ENCODE data around the gene GSE1. TPM values are rescaled to one million over a fixed set of nuclear protein-coding genes. Genes with fewer than 3 reads are reported as not detected.

Gene GSE1
- total and polyA plus RNA-seq, 2 experiments from 2014 or later, result 32.4 to 135 TPM

DNA sequence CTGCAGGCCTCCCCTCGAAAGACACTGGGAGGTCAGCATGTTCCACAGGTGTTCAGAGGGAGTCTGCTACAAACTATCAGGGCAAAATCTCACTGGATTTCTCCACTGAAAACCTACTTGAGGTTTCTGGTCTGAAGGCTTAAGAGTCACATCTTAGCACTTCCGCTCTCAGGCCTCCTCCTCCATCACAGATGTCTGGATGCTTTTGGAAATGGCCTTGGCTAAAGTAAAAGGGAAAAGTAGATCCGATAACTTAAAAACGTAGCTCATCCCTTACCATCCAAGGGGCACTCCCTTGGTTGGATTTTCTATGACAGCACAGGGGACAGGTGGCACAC lies 61.3 kb downstream of the GSE1 start (continued):
- TF ChIP-seq ZNF462 (CRISPR knock-in tag; IDR thresholded peaks at IDR 0.05), result no peak

- H3K9me3 Mint-ChIP-seq, result no peaks in the 10 kb centered on the region
- no peaks in the 10 kb centered on the region for H3K9me2 ChIP-seq (ENCODE audit: insufficient read depth)
- H3K4me1 ChIP-seq (ENCODE audit: insufficient read depth), result no peaks in the 10 kb centered on the region
- peaks cover 3% of the 10 kb centered on the region; the same call in 1 of the 3 replicates for H3K4me1 Mint-ChIP-seq
- H3F3A ChIP-seq (replicated peaks; ENCODE audit: low read depth), result peaks cover 21% of the 10 kb centered on the region
- H3K4me3 Mint-ChIP-seq, result no peak overlapping the region
- H3K4me3 ChIP-seq, result no peak overlapping the region
- peaks cover 36% of the 10 kb centered on the region for H3K36me3 ChIP-seq (ENCODE audit: insufficient read depth)
- H4K20me1 ChIP-seq (replicated peaks; ENCODE audit: insufficient read depth), result peaks cover 31% of the 10 kb centered on the region
- peaks cover 8% of the 10 kb centered on the region for H3K27me3 Mint-ChIP-seq (ENCODE audit: insufficient read depth, low read depth, poor library complexity)
- H3K79me2 ChIP-seq (replicated peaks; ENCODE audit: insufficient read depth), result no peaks in the 10 kb centered on the region; the same call in 1 of the 2 replicates
- no peak overlapping the region for H2AFZ ChIP-seq
- H3K27ac Mint-ChIP-seq, result no peak overlapping the region
- DNase-seq (ENCODE audit: low spot score) (no peak), ATAC-seq (no peak)
- H3K27me3 ChIP-seq (ENCODE audit: insufficient read depth), result no peaks in the 10 kb centered on the region
- no peak overlapping the region for H3K4me2 ChIP-seq
- H3K27ac ChIP-seq (ENCODE audit: low read depth), result peak overlapping the region; percentile 57; the same call in 1 of the 2 replicates
- H3K36me3 Mint-ChIP-seq (ENCODE audit: low read depth), result peaks cover 90% of the 10 kb centered on the region
- TF ChIP-seq JUNB (IDR thresholded peaks at IDR 0.05; ENCODE audit: unreplicated experiment) (no peak), STAT1 (IDR thresholded peaks at IDR 0.05; ENCODE audit: unreplicated experiment) (no peak), CREB1 (CRISPR knock-in tag; IDR thresholded peaks at IDR 0.05; ENCODE audit: low read depth) (no peak), EZH2phosphoT487 (IDR thresholded peaks at IDR 0.05; ENCODE audit: unreplicated experiment) (no peak), ZNF331 (CRISPR knock-in tag; IDR thresholded peaks at IDR 0.05; ENCODE audit: low read depth) (no peak), NANOG (IDR thresholded peaks at IDR 0.05; ENCODE audit: borderline replicate concordance) (no peak), EZH2 (IDR thresholded peaks at IDR 0.05; ENCODE audit: low read depth, unreplicated experiment) (no peak), ZNF114 (CRISPR knock-in tag; IDR thresholded peaks at IDR 0.05) (no peak), POLR2AphosphoS5 (IDR thresholded peaks at IDR 0.05; ENCODE audit: low read depth) (no peak), ETS1 (IDR thresholded peaks at IDR 0.05) (no peak)
- TF ChIP-seq, protein P1, sequence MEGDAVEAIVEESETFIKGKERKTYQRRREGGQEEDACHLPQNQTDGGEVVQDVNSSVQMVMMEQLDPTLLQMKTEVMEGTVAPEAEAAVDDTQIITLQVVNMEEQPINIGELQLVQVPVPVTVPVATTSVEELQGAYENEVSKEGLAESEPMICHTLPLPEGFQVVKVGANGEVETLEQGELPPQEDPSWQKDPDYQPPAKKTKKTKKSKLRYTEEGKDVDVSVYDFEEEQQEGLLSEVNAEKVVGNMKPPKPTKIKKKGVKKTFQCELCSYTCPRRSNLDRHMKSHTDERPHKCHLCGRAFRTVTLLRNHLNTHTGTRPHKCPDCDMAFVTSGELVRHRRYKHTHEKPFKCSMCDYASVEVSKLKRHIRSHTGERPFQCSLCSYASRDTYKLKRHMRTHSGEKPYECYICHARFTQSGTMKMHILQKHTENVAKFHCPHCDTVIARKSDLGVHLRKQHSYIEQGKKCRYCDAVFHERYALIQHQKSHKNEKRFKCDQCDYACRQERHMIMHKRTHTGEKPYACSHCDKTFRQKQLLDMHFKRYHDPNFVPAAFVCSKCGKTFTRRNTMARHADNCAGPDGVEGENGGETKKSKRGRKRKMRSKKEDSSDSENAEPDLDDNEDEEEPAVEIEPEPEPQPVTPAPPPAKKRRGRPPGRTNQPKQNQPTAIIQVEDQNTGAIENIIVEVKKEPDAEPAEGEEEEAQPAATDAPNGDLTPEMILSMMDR (conservative IDR thresholded peaks at IDR 0.05; ENCODE audit: low read depth in 2 of 2), result no peak
Observed at GRCh38 chr16:85674828-85675227, 61.7 kb downstream of the GSE1 start.
